ENCODE measurements around the gene USP19.

The USP19 gene

GRCh38 chr3:49092938-49093852 is 27.4 kb downstream of the USP19 start:
- CTCF ChIA-PET, result interaction anchor here (0.7 to 4.8 kb wide), 17 partner anchors 11 to 107 kb away, joined by 3 to 41 read pairs (median 4); partner anchors contain the start of genes LAMB2, P4HTM, QARS1 and USP19
- peak; percentile 83 to 92 (median 88) for DNase-seq
- POLR2A ChIA-PET, result interaction anchor here (0.5 to 2.8 kb wide), 13 partner anchors 11 to 672 kb away, joined by 3 to 26 read pairs (median 5); partner anchors contain the start of genes ARIH2, IMPDH2, LAMB2 and NDUFAF3
- Histone ChIP-seq H3K4me3 (ENCODE audit: control insufficient read depth in 1 of 7, extremely low read depth in 1 of 7, insufficient read depth in 4 of 7, low read depth in 2 of 7, low read length in 6 of 7) (peak overlapping the region; percentile 90 to 99 (median 95)), H3K9me3 (ENCODE audit: control extremely low read depth in 1 of 5, control insufficient read depth in 4 of 5, insufficient read depth in 2 of 5, low read depth in 1 of 5, low read length in 4 of 5) (no peaks in the 10 kb centered on the region), H3K27ac (ENCODE audit: insufficient read depth in 1 of 2, low read depth in 1 of 2, low read length in 2 of 2, poor library complexity in 1 of 2, severe bottlenecking in 2 of 2) (peak overlapping the region; percentile 93 to 97), H3K36me3 (ENCODE audit: control insufficient read depth in 4 of 4, insufficient read depth in 4 of 4, low read length in 3 of 4) (peaks cover 0 to 22% (median 13%) of the 10 kb centered on the region in 4 experiments), H3K27me3 (replicated peaks in 2 of 5; ENCODE audit: control insufficient read depth in 4 of 5, insufficient read depth in 5 of 5, low read length in 4 of 5) (no peaks in the 10 kb centered on the region), H3K4me1 (ENCODE audit: control extremely low read depth in 1 of 4, control insufficient read depth in 4 of 4, insufficient read depth in 4 of 4, low read length in 3 of 4) (peaks cover 11 to 30% (median 24%) of the 10 kb centered on the region in 4 experiments)
- WGBS (ENCODE audit: insufficient coverage), result 0% methylated on average over 55 of the region's 86 CpGs

- peaks cover 12 to 27% (median 18%) of the 10 kb centered on the region in 4 experiments for H3K36me3 ChIP-seq (ENCODE audit: control insufficient read depth in 4 of 4, insufficient read depth in 4 of 4, low read length in 3 of 4)
- no peak for DNase-seq
- 97% methylated on average over 8 of the region's 8 CpGs for WGBS (ENCODE audit: insufficient coverage)
- CTCF ChIA-PET, result interaction anchor here (0.9 to 5.0 kb wide), 2 partner anchors 12 to 20 kb away, joined by 3 to 27 read pairs; partner anchors contain the start of gene QRICH1
- no peaks in the 10 kb centered on the region for H3K27me3 ChIP-seq (replicated peaks in 2 of 5; ENCODE audit: control insufficient read depth in 4 of 5, insufficient read depth in 5 of 5, low read length in 4 of 5)
- no peaks in the 10 kb centered on the region for H3K9me3 ChIP-seq (ENCODE audit: control extremely low read depth in 1 of 5, control insufficient read depth in 4 of 5, insufficient read depth in 2 of 5, low read depth in 1 of 5, low read length in 4 of 5)
- H3K27ac ChIP-seq (ENCODE audit: insufficient read depth in 1 of 2, low read depth in 1 of 2, low read length in 2 of 2, poor library complexity in 1 of 2, severe bottlenecking in 2 of 2), result no peak overlapping the region
- no peaks in the 10 kb centered on the region for H3K4me1 ChIP-seq (ENCODE audit: control extremely low read depth in 1 of 4, control insufficient read depth in 4 of 4, insufficient read depth in 4 of 4, low read length in 3 of 4)
- H3K4me3 ChIP-seq (ENCODE audit: control insufficient read depth in 1 of 7, extremely low read depth in 1 of 7, insufficient read depth in 4 of 7, low read depth in 2 of 7, low read length in 6 of 7), result no peak overlapping the region
- POLR2A ChIA-PET, result interaction anchor here (0.6 to 0.9 kb wide), 2 partner anchors 8 to 28 kb away, joined by 3 to 8 read pairs; no protein-coding TSS in a partner anchor
Observed at GRCh38 chr3:49081429-49081828, 39.2 kb downstream of the USP19 start.

- Histone ChIP-seq H3K9me3 (ENCODE audit: control extremely low read depth in 1 of 5, control insufficient read depth in 4 of 5, insufficient read depth in 2 of 5, low read depth in 1 of 5, low read length in 4 of 5) (no peaks in the 10 kb centered on the region), H3K4me1 (ENCODE audit: control extremely low read depth in 1 of 4, control insufficient read depth in 4 of 4, insufficient read depth in 4 of 4, low read length in 3 of 4) (no peaks in the 10 kb centered on the region), H3K4me3 (ENCODE audit: control insufficient read depth in 1 of 7, extremely low read depth in 1 of 7, insufficient read depth in 4 of 7, low read depth in 2 of 7, low read length in 6 of 7) (no peak overlapping the region), H3K27ac (ENCODE audit: insufficient read depth in 1 of 2, low read depth in 1 of 2, low read length in 2 of 2, poor library complexity in 1 of 2, severe bottlenecking in 2 of 2) (no peak overlapping the region), H3K27me3 (replicated peaks in 2 of 5; ENCODE audit: control insufficient read depth in 4 of 5, insufficient read depth in 5 of 5, low read length in 4 of 5) (no peaks in the 10 kb centered on the region), H3K36me3 (ENCODE audit: control insufficient read depth in 4 of 4, insufficient read depth in 4 of 4, low read length in 3 of 4) (peaks cover 14 to 47% (median 30%) of the 10 kb centered on the region in 4 experiments)
- POLR2A ChIA-PET, result no interaction called here
- 100% methylated on average over 1 of the region's 2 CpGs for WGBS (ENCODE audit: insufficient coverage)
- CTCF ChIA-PET, result interaction anchor here (1.9 kb wide), 1 partner anchor 14 kb away, joined by 6 read pairs; no protein-coding TSS in a partner anchor
- DNase-seq, result no peak
Observed at GRCh38 chr3:49079270-49079669, 41.4 kb downstream of the USP19 start.

GRCh38 chr3:49076646-49077045 is 44.0 kb downstream of the USP19 start:
- peaks cover 22 to 70% (median 48%) of the 10 kb centered on the region in 4 experiments for H3K36me3 ChIP-seq (ENCODE audit: control insufficient read depth in 4 of 4, insufficient read depth in 4 of 4, low read length in 3 of 4)
- no peak overlapping the region for H3K4me3 ChIP-seq (ENCODE audit: control insufficient read depth in 1 of 7, extremely low read depth in 1 of 7, insufficient read depth in 4 of 7, low read depth in 2 of 7, low read length in 6 of 7)
- H3K27me3 ChIP-seq (replicated peaks in 2 of 5; ENCODE audit: control insufficient read depth in 4 of 5, insufficient read depth in 5 of 5, low read length in 4 of 5), result no peaks in the 10 kb centered on the region
- ChIA-PET CTCF (interaction anchor here (0.6 to 1.2 kb wide), 2 partner anchors 11 to 50 kb away, joined by 3 to 5 read pairs; no protein-coding TSS in a partner anchor), POLR2A (no interaction called here)
- 98% methylated on average over 4 of the region's 4 CpGs for WGBS (ENCODE audit: insufficient coverage)
- H3K27ac ChIP-seq (ENCODE audit: insufficient read depth in 1 of 2, low read depth in 1 of 2, low read length in 2 of 2, poor library complexity in 1 of 2, severe bottlenecking in 2 of 2), result no peak overlapping the region
- DNase-seq, result no peak
- no peaks in the 10 kb centered on the region for H3K4me1 ChIP-seq (ENCODE audit: control extremely low read depth in 1 of 4, control insufficient read depth in 4 of 4, insufficient read depth in 4 of 4, low read length in 3 of 4)
- no peaks in the 10 kb centered on the region for H3K9me3 ChIP-seq (ENCODE audit: control extremely low read depth in 1 of 5, control insufficient read depth in 4 of 5, insufficient read depth in 2 of 5, low read depth in 1 of 5, low read length in 4 of 5)

GRCh38 chr3:49076116-49076515 is 44.5 kb downstream of the USP19 start:
- CTCF ChIA-PET, result interaction anchor here (0.9 to 1.2 kb wide), 3 partner anchors 10 to 18 kb away, joined by 3 to 5 read pairs (median 3); no protein-coding TSS in a partner anchor
- Histone ChIP-seq H3K4me1 (ENCODE audit: control extremely low read depth in 1 of 4, control insufficient read depth in 4 of 4, insufficient read depth in 4 of 4, low read length in 3 of 4) (no peaks in the 10 kb centered on the region), H3K4me3 (ENCODE audit: control insufficient read depth in 1 of 7, extremely low read depth in 1 of 7, insufficient read depth in 4 of 7, low read depth in 2 of 7, low read length in 6 of 7) (no peak overlapping the region), H3K27ac (ENCODE audit: insufficient read depth in 1 of 2, low read depth in 1 of 2, low read length in 2 of 2, poor library complexity in 1 of 2, severe bottlenecking in 2 of 2) (no peak overlapping the region), H3K27me3 (replicated peaks in 2 of 5; ENCODE audit: control insufficient read depth in 4 of 5, insufficient read depth in 5 of 5, low read length in 4 of 5) (no peaks in the 10 kb centered on the region), H3K36me3 (ENCODE audit: control insufficient read depth in 4 of 4, insufficient read depth in 4 of 4, low read length in 3 of 4) (peaks cover 22 to 75% (median 52%) of the 10 kb centered on the region in 4 experiments), H3K9me3 (ENCODE audit: control extremely low read depth in 1 of 5, control insufficient read depth in 4 of 5, insufficient read depth in 2 of 5, low read depth in 1 of 5, low read length in 4 of 5) (no peaks in the 10 kb centered on the region)
- DNase-seq, result no peak
- WGBS (ENCODE audit: insufficient coverage), result 96% methylated on average over 12 of the region's 13 CpGs
- POLR2A ChIA-PET, result no interaction called here

Data from common myeloid progenitor, CD34-positive (primary cell).